Suprapubic skin (tissue), 4 donors: ENCODE results near the gene FGF2. TPM values are rescaled to one million over a fixed set of nuclear protein-coding genes. Genes with fewer than 3 reads are reported as not detected.

Source experiments
- DNase-seq, 2 donors: peaks; one replicate each; pipeline ENCODE4 v3.0.0-alpha.2; 2019; ENCODE audit warnings: low spot score in 2 of 2
- H3K27ac ChIP-seq: fragments of 200-600 bp; sonication (generic); one replicate; pipeline ENCODE4 v1.5.1; 2019
- H3K27me3 ChIP-seq: fragments of 200-600 bp; sonication (generic); one replicate; pipeline ENCODE4 v1.5.1; 2019
- H3K36me3 ChIP-seq: fragments of 200-600 bp; sonication (generic); one replicate; pipeline ENCODE4 v1.5.1; 2019
- H3K4me1 ChIP-seq: fragments of 200-600 bp; sonication (generic); one replicate; pipeline ENCODE4 v1.5.1; 2019
- H3K4me3 ChIP-seq: fragments of 200-600 bp; sonication (generic); one replicate; pipeline ENCODE4 v1.5.1; 2019; ENCODE audit warnings: mild to moderate bottlenecking
- H3K9me3 ChIP-seq: fragments of 200-600 bp; sonication (generic); one replicate; pipeline ENCODE4 v1.5.1; 2019
- EP300 ChIP-seq: sonication (generic); formaldehyde crosslinking; IDR thresholded peaks from one replicate; pipeline ENCODE4 v1.6.1; 2017; ENCODE audit warnings: antibody characterized with exemption
- POLR2A ChIP-seq, 2 donors: fragments of 450-650 bp; IDR thresholded peaks; one replicate each; pipeline ENCODE4 v1.6.1; 2017; ENCODE audit warnings: antibody characterized with exemption in 2 of 2, mild to moderate bottlenecking in 2 of 2, moderate library complexity in 2 of 2
- POLR2AphosphoS5 ChIP-seq, 3 donors: sonication (generic); formaldehyde crosslinking; IDR thresholded peaks; one replicate each; pipeline ENCODE4 v1.6.1; 2017; ENCODE audit warnings: antibody characterized with exemption in 3 of 3
- WGBS: methylation state at CpG from one replicate; pipeline ENCODE4 v1.1.5; 2018; 5-methylcytosine and 5-hydroxymethylcytosine counted together
- total RNA-seq, 4 donors: library from RNA; depleted of rRNA; stranded (reverse); fragments of >200 nt; gene quantifications; one replicate each; pipeline ENCODE4 v1.1.0, GENCODE V29; 2016
- TF ChIP-seq, protein P1 (sequence below), 2 donors: fragments of 200-600 bp in 1 of 2; fragments of 450-650 bp in 1 of 2; sonication (generic) in 1 of 2; IDR thresholded peaks; one replicate each; pipeline ENCODE4 v1.5.1; 2016 to 2019; ENCODE audit warnings: antibody characterized with exemption in 2 of 2, mild to moderate bottlenecking in 1 of 2, moderate library complexity in 1 of 2

Gene FGF2
- total RNA-seq, 4 donors from 2014 or later = 3.0 to 8.2 (median 5.8) TPM

DNA sequence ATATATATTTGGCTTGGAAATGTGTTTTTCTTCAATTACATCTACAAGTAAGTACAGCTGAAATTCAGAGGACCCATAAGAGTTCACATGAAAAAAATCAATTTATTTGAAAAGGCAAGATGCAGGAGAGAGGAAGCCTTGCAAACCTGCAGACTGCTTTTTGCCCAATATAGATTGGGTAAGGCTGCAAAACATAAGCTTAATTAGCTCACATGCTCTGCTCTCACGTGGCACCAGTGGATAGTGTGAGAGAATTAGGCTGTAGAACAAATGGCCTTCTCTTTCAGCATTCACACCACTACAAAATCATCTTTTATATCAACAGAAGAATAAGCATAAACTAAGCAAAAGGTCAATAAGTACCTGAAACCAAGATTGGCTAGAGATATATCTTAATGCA lies 69.6 kb downstream of the FGF2 start:
- Histone ChIP-seq H3K27ac (no peak overlapping the region), H3K9me3 (no peaks in the 10 kb centered on the region), H3K27me3 (no peaks in the 10 kb centered on the region), H3K4me1 (peaks cover 4% of the 10 kb centered on the region), H3K4me3 (no peak overlapping the region), H3K36me3 (peaks cover 3% of the 10 kb centered on the region)
- DNase-seq = no peak
- 75% methylated on average over 1 of the region's 1 CpG for WGBS
- no peak for TF ChIP-seq POLR2A (IDR thresholded peaks at IDR 0.05)
- no peak for TF ChIP-seq EP300
- no peak for TF ChIP-seq POLR2AphosphoS5 (IDR thresholded peaks at IDR 0.05)
- TF ChIP-seq, protein P1, sequence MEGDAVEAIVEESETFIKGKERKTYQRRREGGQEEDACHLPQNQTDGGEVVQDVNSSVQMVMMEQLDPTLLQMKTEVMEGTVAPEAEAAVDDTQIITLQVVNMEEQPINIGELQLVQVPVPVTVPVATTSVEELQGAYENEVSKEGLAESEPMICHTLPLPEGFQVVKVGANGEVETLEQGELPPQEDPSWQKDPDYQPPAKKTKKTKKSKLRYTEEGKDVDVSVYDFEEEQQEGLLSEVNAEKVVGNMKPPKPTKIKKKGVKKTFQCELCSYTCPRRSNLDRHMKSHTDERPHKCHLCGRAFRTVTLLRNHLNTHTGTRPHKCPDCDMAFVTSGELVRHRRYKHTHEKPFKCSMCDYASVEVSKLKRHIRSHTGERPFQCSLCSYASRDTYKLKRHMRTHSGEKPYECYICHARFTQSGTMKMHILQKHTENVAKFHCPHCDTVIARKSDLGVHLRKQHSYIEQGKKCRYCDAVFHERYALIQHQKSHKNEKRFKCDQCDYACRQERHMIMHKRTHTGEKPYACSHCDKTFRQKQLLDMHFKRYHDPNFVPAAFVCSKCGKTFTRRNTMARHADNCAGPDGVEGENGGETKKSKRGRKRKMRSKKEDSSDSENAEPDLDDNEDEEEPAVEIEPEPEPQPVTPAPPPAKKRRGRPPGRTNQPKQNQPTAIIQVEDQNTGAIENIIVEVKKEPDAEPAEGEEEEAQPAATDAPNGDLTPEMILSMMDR (IDR thresholded peaks at IDR 0.05) = no peak

GRCh38 chr4:122898370-122899150 lies 71.9 kb downstream of the FGF2 start:
- Histone ChIP-seq H3K27me3 (no peaks in the 10 kb centered on the region), H3K4me3 (no peak overlapping the region), H3K9me3 (no peaks in the 10 kb centered on the region), H3K27ac (no peak overlapping the region), H3K36me3 (no peaks in the 10 kb centered on the region), H3K4me1 (peaks cover 4% of the 10 kb centered on the region)
- no peak for TF ChIP-seq EP300
- TF ChIP-seq, protein P1 (IDR thresholded peaks at IDR 0.05) = no peak
- no peak for TF ChIP-seq POLR2AphosphoS5 (IDR thresholded peaks at IDR 0.05)
- no peak for TF ChIP-seq POLR2A (IDR thresholded peaks at IDR 0.05)
- no peak for DNase-seq
- WGBS = 85% methylated on average over 2 of the region's 2 CpGs

DNA sequence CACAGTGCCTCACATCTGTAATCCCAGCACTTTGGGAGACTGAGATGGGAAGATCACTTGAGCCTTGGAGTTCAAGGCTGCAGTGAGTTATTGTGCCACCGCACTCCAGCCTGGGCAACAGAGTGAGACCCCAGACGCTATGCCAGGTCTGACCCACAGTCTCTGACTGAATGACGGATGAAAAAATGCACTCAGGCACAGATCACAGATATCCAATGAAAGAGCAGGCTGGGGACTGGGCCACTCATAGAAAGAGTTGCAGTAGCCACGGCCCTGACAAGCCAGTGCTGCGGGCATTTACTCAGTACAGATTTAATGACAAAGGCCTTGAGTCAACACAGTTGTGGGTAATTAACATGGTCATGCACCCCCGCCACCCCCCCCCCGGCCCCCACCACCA lies 73.1 kb downstream of the FGF2 start:
- no peaks in the 10 kb centered on the region for H3K27me3 ChIP-seq
- DNase-seq = no peak
- H3K9me3 ChIP-seq = no peaks in the 10 kb centered on the region
- H3K27ac ChIP-seq = no peak overlapping the region
- H3K36me3 ChIP-seq = no peaks in the 10 kb centered on the region
- TF ChIP-seq POLR2A (IDR thresholded peaks at IDR 0.05) (no peak), POLR2AphosphoS5 (IDR thresholded peaks at IDR 0.05) (no peak), EP300 (no peak)
- TF ChIP-seq, protein P1 (IDR thresholded peaks at IDR 0.05) = no peak
- H3K4me1 ChIP-seq = peaks cover 4% of the 10 kb centered on the region
- H3K4me3 ChIP-seq = no peak overlapping the region
- 97% methylated on average over 6 of the region's 7 CpGs for WGBS

- Histone ChIP-seq H3K4me1 (peaks cover 4% of the 10 kb centered on the region), H3K36me3 (no peaks in the 10 kb centered on the region), H3K9me3 (no peaks in the 10 kb centered on the region), H3K4me3 (no peak overlapping the region), H3K27me3 (no peaks in the 10 kb centered on the region), H3K27ac (no peak overlapping the region)
- DNase-seq = no peak
- TF ChIP-seq EP300 = no peak
- TF ChIP-seq POLR2AphosphoS5 (IDR thresholded peaks at IDR 0.05) = no peak
- TF ChIP-seq, protein P1 (IDR thresholded peaks at IDR 0.05) = no peak
- TF ChIP-seq POLR2A (IDR thresholded peaks at IDR 0.05) = no peak
- WGBS = 89% methylated on average over 3 of the region's 3 CpGs
These were observed 73.7 kb downstream of the FGF2 start for GRCh38 chr4:122900314-122900713.

DNA sequence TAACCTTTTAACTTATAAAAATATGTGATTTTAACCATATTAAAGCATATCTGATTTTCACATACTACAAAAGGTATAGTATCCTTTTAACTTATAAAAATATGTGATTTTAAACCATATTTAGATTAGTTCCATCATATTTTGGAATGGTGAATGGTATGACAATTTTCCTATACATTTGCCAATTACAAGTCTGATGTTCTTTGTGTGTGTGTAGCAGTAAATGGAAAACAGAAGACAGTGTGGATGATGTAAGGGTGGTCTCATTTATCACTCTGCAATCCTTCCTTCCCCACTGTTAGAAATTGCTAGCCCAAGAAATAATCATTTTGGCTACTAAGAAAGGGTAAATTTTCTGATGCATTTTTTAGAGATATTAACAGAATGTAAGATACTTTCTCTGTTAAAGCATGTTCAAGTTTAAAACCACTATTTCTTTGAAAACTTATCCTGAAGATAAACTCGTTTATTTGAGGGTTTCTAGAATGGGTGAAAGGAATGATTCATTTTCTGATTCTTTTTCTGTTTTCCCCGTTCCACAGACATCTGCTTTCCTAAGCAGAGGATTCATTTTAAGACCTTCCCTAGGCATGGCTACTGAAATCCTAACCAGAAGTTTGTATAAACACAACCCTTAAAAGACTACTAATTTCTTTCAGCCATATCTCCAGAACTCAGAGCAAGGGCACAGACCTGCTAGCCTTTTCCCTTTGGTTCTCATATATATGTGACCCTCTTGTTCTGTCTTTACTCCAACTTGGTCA lies 74.8 kb downstream of the FGF2 start:
- WGBS = 75% methylated on average over 2 of the region's 2 CpGs
- no peak overlapping the region for H3K4me3 ChIP-seq
- no peak for DNase-seq
- no peak for TF ChIP-seq EP300
- TF ChIP-seq, protein P1 (IDR thresholded peaks at IDR 0.05) = no peak
- TF ChIP-seq POLR2AphosphoS5 (IDR thresholded peaks at IDR 0.05) = no peak
- TF ChIP-seq POLR2A (IDR thresholded peaks at IDR 0.05) = no peak
- no peak overlapping the region for H3K27ac ChIP-seq
- H3K27me3 ChIP-seq = no peaks in the 10 kb centered on the region
- H3K4me1 ChIP-seq = peaks cover 4% of the 10 kb centered on the region
- H3K36me3 ChIP-seq = no peaks in the 10 kb centered on the region
- no peaks in the 10 kb centered on the region for H3K9me3 ChIP-seq
